GM18868 (cell line): ENCODE results near the gene CD200.
"Not testable (repeated sequence)": the region's sequence is repeated elsewhere in the genome, so short reads cannot be mapped to it uniquely, and the experiment has no call there.

Source experiments
- ATAC-seq: cut with Tn5 transposase; IDR thresholded peaks from one replicate; pipeline ENCODE4 v1.9.1; 2021; ENCODE audit warnings: mild to moderate bottlenecking, moderate library complexity; ENCODE audit not compliant: unreplicated experiment

The CD200 gene

DNA sequence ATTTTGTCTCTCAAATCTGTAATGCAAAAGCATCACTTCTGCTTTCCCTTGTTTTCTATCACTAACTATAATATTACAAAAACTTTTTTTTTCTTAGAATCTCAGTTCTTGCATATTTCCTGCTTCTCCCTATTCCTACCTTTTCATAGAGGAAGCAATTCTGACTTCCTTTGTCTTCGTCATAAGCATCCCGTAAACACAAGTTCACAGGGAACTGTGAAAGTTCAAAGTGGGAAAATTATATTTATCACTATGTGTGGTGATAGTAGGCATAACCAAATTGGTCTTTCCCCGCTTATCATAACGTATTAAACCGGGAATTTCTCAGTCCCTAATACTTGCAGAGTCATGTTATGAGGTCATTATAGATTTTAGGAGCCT is 22.3 kb downstream of the CD200 start:
- ATAC-seq, result no peak

DNA sequence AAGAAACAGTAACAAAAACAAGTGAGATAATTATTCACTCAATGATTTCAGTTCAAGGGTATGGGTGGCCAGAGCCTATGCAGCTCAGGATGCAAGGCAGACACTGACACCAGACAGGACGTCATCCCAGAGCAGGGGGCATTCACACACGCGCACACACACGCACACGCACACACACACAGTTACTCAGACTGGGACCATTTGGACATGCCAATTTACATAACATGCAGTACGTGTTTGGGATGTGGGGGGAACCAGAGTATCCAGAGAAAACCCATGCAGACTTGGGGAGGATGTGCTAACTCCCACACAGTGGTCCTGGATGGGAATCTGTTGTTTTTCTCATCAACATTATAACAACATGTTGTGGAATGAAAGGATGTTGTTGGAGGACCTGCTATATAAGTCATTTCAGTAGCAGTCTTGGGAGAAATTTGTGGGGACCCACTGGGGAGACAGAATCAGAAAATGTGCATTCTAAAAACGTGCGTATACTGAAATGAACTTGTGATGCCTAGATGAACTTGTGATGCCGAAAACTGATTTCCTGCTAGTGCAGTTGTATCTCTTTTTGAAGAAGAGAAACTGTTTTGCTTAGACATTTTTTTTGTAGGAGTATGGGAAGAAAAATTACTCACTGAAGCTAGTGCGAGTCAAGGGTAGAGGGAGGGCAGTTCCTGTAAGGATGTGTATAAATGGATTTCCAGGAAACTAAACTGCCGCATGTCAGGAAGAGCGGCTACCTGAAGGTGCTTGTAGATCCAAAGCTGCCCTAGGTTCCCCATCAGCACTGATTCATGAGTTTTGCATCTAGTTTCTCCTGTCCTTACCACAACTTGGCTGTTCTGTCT is 25.2 kb downstream of the CD200 start:
- ATAC-seq, result peak; percentile 49

DNA sequence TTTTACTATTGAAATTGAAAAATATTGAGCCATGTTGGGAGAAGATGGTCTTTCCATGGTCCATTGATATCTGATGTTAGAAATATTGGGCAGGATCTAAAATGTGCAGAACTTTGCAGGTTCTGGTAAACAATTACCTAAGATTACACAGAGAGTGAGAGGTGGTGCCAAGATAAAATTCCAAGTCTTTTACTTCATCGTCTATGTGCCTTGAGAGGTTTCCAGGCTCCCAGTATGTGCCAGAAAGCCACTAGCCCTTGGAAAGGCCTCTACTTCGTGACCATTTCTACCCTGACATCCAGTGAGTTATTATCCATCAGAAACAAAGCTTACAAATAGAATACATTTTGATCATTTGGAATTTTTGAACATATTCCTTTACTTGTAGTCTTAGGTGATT is 27.6 kb downstream of the CD200 start:
- ATAC-seq, result no peak

DNA sequence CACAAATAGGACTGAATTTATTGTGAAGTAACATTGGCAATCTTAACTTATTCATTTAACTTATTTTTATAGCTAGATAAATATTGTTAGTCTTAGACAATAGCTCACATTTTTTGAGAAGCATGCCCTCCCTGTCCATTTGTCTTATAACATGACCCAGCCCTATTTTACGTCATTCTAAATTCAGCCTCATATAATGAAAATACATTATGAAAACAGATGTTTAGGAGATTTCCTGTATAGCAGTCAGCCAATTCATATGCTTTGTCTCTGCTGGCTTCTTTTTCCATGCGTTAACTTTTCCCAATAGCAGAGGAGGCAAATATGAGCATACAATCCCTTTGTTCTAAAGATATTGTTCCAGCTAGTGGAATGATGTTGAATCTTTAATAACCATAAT is 29.3 kb downstream of the CD200 start:
- no peak for ATAC-seq

DNA sequence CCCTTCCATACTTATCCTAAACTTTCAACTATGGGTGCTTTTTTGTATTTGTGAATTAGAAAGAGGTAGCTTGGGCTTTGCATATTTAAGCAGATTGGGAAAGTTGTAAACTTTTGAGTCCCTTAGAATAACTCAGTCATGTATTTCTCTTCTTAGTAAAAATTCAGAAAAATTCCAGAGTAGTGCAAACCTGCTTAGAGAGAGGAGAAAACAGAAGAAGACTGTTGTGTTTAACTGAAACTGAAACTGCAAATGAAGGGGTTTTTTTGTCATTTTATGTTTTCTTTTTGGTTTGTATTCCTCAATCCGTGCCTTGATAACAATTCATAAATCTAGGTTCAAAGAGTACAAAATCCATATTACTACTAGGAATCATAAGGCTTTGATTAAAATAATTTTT is 31.3 kb downstream of the CD200 start:
- ATAC-seq, result peak; percentile 66

DNA sequence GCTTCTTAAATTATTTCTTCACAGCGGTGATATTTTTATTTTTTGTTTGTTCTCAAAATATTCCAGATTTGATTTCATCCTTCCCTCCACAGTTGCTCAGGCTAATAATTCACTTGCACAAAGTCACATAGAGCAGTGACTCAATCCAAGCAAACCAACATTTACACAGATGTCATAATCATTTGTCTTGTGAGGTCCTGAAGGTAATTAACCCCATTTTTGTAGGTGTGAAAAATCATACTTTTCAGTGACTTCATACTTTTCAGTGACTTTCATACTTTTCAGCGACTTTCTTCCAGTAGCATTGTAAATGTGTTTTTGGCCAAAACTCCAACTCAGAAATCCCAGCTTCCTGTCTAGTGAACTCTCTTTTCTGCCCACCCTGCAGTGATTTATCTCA is 32.1 kb downstream of the CD200 start:
- ATAC-seq, result peak; percentile 50

DNA sequence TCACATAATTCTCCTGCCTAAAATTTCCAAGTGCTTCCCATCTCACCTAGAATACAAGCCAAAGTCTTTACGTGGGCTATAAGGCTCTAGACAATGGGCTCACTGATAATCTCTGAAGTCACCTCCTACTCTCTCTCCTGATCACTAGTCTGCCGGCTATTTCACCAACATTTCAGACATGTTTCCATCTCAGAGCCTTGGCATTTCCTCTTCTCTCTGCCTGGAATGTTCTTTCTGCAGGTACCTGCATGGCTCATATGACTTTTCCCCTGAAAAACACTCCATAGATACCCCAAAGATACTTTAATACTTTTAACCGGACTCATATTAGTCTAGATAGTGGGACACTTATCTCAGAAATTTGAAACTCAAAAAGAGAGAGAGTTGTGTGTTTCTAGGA is 32.7 kb downstream of the CD200 start:
- ATAC-seq, result no peak

DNA sequence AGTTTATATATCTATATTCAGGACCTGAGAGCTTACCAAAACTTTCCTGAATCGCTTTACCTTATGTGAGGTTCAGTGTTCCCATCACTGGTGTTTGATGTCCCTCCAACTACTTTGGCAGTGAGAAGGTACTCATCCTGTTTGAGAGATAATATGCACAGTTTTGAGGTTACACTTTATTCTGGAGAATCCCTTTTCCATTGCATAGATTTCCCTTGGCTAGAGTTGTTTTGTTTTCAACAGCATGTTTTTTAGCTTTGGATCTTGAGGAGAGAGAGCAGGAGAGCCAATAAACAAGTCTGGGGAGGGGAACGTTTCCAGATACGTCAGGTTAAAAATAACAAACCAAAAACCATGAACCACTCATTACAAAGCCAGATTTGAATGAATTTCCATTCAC is 33.6 kb downstream of the CD200 start:
- no peak for ATAC-seq

DNA sequence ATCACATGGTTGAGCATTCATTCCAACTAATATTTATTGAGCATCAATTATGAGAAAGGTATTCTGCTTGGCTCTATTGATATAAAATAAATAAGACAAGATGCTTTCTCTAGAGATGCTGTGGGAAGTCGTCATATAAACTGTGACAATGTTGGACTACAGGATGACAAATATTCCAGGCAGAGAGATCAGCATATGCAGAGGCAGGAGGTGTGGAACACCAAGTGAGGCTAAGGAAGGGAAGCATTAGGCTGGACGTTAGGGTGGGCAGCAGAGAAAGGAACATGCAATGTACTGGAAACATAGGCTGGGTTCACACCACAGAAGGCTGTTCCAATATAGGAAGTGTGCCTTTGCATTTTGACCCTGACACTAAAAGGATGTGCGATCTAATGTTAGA is 38.6 kb downstream of the CD200 start:
- no peak for ATAC-seq

DNA sequence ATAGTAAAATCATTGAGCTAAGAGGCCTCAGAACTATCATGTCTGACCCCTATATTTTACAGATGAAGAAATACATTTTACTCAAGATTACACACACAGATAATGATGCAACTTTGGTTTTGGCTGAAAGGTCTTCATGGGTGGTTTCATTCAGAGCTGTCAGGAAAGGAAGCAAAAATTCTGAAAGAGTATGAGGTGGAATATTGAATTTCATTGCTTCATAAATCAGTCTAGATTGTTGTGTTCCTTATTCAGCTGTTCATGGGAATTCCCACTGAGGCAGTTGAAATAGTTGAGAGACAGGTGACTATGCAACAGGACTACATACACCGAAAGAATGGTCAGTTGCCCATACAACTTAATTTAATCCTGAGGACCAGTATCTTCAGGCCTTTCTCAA is 39.4 kb downstream of the CD200 start:
- no peak for ATAC-seq

DNA sequence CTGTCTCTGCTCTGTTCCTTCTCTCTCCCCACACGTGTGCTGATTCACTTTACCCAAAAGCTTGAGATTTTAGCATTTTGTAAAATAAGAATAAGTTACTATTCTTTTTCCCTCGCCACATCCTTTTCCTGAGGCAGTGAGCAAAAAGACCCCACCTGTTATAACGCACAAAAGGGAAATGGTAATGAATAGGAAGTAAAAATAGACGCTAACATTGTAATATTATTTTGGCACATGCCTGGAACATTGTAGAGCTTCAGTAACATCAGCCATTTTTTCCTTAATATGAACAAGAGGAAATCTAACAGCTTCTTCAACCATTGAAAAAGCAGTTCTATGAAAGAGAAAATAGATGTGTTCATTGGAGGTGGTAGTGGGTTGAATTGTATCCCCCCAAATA is 40.5 kb downstream of the CD200 start:
- no peak for ATAC-seq

DNA sequence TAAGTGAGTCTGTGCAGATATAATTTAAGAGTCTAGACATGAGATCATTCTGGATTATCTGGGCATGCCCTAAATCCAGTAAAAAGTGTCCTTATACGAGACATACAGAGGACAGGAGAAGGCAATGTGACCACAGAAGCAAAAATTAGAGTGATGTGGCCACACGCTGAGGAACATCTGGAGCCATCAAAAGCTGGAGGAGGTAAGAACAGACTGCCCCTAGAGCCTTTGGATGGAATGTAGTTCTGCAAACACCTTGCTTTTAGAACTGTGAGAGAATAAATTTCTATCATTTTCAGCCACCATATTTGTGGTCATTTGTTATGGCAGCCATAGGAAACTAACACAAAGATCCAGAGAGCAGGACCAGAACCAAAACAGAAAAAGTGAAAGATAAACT is 41.0 kb downstream of the CD200 start:
- no peak for ATAC-seq

DNA sequence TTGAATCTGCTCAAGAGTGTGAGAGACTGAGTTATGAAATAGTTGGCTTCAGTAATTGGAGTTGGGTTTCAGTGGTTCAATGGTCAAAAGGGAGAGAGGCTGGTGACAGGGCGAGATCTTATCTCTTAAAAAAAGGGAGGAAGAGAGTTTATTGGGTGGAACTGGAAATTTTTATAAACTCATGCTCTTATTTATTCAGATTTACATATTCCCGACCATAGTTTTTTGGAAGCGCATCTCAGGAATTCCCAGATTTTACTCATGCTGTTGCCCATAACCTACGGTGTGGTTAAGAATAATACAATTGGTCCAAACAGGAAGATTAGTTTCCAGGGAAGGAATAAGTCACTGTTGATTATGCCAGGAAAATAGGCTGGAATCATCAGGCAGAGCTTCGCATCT is 41.4 kb downstream of the CD200 start:
- no peak for ATAC-seq

DNA sequence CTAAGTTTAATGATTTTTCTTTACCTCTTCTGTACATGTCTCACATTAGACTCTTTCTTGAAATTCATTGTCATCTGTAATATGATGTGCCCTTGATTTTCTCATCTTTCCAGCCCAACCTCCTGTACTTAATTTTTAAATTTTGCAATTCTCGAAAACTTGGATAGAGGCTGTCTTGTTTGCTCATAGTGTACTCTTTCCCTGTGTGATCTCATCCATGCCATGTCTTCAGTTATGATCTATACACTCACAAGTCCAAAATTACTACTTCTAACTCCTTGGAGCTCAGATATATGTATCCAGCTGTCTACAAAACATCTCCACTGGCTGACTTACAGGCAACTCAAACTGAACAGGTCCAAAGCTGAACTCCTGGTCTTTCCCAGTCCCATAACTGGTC is 42.2 kb downstream of the CD200 start:
- no peak for ATAC-seq

DNA sequence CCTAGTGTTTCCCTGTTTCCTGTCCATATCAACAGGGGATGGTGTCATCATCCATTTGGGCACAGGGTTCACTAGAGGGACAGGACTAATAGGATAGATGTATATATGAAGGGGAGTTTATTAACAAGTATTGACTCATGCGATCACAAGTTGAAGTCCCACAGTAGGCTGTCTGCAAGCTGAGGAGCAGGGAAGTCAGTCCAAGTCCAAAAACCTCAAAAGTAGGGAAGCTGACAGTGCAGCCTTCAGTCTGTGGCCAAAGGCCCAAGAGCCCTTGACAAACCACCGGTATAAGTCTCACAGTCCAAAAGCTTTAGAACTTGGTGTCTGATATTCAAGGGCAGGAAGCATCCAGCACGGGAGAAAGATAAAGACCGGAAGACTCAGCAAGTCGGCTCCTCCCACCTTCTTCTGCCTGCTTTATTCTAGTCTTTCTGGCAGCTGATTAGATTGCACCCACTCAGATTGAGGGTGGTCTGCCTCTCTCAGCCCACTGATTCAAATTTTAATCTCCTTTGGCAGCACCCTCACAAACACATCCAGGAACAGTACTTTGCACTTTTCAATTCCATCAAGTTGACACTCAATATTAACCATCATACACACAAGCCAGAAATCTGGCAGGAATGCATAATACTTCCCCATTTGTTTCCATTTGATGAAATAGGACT is 43.4 kb downstream of the CD200 start:
- no peak for ATAC-seq

DNA sequence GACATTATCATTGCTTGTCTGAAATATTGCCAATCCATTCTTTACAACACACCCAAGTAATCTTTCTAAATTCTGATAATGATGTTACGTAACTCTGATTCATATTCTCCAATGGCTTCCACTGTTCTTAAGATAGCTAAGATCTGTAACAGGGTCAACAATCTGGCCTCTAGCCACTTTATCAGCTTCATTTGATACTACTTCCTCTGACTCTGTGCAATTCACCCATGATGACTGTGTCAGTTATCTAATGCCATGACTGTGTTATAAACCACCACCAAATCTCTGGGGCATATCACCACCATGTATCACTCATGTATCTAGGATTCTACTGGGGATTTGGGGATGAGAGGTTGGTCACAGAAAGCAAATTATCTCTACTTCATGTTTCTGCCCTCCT is 44.0 kb downstream of the CD200 start:
- no peak for ATAC-seq

DNA sequence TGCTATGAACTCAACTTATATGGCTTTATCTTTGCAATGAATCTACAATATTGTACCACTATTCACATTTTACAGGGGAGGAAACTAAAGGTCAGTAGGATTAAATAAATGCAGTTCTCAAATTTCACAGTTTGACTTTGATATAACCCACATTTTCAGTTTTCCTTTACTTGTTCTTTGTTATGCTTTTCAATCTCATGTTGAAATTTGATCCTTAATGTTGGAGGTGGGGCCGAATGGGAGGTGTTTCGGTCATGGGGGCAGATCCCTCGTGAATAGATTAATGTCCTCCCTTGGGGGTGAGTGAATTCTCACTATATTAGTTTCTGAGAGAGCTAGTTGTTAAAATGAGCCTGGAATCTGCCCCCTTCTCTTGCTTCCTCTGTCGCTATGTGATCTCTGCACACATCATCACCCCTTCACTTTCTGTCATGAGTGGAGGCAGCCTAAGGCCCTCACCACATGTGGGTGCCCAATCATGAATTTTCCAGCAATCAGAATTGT is 44.7 kb downstream of the CD200 start:
- ATAC-seq, result no peak

DNA sequence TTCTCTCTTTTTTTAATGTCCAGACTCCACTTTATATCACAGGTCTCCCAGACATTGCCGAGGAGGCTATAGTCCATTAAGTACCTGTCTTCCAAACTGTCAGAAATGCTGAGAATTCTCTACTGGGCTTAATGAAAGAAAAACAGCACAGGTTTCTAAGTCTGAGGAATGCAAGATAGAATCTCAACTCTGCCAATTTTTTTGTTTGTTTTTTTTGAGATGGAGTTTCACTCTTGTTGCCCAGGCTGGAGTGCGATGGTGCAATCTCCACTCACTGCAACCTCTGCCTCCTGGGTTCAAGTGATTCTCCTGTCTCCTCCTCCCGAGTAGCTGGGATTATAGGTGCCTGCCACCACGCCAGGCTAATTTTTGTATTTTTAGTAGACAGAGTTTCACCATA is 45.4 kb downstream of the CD200 start:
- ATAC-seq, result not testable (repeated sequence)

DNA sequence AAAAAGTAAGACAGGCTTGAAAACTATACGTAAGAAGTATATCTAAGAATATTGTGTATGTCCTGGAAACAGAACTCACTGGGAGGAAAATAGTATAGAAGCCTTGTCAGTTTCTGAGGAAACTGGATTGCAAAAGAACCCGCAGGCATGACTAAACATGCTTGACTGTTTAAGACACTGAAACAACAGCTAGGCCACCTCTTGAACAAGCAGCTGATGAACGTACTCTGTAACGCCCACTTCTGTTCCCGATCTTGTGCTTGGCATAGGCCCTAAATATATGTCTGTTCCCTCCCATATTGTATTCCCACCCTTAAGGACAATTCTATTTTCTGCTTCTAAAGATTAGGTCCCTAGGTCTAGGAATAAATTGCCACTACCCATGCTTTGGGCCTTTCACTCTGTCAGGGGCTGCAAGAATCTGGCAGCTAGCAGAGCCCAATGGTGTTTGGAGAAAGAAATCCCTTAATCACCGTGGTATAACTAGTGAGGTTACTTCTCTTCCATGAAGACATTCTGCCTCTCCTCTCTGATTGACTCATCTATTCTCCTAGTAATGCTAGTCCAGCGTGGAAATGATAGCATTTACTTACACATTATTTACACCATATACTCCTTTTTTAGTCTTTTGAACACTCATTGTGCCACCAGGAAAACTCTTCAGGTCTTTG is 46.2 kb downstream of the CD200 start:
- ATAC-seq, result no peak

DNA sequence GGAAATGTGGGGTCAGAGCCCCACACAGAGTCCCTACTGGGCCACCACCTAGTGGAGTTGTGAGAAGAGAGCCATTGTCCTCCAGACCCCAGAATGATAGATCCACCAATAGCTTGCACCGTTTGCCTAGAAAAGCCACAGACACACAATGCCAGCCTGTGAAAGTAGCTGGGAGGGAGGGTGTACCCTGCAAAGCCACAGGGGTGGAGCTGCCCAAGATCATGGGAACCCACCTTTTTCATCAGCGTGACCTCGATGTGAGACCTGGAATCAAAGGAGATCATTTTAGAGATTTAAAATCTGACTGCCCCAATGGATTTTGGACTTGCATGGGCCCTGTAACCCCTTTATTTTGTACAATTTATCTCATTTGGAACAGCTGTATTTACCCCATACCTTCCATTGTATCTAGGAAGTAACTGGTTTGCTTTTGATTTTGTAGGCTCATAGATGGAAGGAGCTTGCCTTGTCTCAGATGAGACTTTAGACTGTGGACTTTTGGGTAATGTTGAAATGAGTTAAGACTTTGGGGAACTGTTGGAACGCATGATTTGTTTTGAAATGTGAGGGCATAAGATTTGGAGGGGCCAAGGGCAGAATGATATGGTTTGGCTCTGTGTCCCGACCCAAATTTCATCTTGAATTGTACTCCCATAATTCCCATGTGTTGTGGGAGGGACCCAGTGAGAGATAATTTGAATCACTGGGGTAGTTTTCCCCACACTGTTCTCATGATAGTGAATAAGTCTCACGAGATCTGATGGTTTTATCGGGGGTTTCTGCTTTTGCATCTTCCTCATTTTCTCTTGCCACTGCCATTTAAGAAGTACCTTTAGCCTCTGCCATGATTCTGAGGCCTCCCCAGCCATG is 49.0 kb downstream of the CD200 start:
- ATAC-seq, result no peak
